Stimulated activated CD4-positive, alpha-beta T cell treated with anti-CD3 and anti-CD28 coated beads, Interleukin-1b, Interleukin-23, amount 100 ng/mL, for 24 hours (primary cell): Measurements from ENCODE around the gene VPS26C.

Source experiments
- DNase-seq, 4 experiments: peaks; one replicate each; pipeline ENCODE4 v3.0.0-alpha.2; 2020; ENCODE audit warnings: low read depth in 4 of 4, low spot score in 1 of 4

The VPS26C gene

GRCh38 chr21:37207441-37208009 is 59.6 kb downstream of the VPS26C start:
- no peak for DNase-seq

DNA sequence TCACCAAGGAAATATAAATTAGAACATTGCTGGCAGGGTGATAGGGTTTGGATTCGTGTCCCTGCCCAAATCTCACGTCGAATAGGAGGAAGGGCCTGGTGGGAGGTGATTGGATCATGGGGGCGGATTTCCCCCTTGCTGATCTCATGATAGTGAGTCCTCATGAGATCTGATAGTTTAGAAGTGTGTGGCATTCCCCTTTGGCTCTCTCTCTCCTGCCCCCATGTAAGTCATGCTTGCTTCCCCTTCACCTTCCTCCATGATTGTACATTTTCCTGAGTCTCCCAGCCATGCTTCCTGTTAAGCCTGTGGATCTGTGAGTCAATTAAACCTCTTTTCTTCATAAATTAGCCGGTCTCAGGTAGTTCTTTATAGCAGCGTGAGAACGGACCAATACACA is 60.6 kb downstream of the VPS26C start:
- DNase-seq: no peak

DNA sequence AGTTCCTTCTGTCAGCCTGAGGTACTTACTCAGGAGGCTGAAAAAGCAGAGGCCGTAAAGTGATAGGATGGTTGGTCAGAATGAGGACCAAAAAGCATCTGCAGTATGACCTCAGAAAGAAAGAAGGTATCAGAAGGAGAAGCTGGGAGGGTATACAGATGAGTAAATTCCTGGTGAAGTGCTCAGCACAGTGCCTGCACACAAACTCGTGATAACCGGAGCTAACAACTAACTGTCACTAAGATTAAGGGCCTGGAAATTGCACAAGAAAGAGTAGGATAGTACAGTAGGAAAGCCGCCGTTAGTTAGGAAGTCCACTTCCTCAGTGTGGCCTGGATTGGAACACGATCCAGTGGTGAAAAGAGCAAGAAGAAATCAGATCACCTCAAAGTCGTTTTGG is 62.6 kb downstream of the VPS26C start:
- no peak for DNase-seq

DNA sequence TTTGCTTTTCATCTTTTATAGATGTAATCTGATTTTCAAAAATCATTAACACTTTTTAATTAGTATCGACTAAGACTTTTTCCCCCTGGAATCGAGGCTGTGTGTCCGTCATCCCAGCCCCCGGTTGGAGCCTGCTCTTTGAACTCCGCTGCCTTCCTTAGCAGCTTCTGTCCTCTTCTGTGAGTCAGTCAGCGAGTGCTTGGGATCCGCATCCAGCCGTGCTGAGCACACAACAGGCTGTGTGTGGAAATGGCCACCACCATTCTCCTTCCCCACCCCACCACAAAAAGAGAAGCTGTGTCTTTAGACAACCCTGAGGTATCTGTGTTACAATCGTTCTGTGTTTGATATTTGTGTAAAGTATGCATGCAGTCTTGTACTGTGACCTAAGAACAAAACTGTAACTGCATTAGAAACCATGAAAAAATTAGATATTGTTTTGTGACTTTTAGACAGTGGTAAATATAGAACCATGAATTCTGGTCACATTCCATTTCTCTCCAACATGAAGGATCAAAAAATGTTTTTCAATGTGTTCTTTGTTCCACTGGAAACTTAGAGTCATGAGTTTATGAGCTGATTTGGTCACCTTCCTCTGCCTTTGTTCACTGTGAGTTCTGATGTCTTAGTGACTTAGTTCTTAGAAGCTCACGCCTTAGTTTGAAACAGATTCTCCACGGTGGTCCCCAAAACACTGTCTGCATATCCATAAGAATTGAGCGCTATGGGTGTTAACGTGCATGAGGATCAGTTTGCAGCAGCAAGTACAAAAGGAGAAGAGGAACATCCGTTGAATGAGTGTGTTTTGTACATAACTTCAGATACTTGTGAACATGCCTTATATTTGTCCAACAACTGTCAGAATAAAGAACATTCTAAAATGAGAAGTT is 64.7 kb downstream of the VPS26C start:
- DNase-seq: no peak

GRCh38 chr21:37200641-37201480 is 66.3 kb downstream of the VPS26C start:
- no peak for DNase-seq

GRCh38 chr21:37199057-37199924 is 67.8 kb downstream of the VPS26C start:
- DNase-seq: no peak

DNA sequence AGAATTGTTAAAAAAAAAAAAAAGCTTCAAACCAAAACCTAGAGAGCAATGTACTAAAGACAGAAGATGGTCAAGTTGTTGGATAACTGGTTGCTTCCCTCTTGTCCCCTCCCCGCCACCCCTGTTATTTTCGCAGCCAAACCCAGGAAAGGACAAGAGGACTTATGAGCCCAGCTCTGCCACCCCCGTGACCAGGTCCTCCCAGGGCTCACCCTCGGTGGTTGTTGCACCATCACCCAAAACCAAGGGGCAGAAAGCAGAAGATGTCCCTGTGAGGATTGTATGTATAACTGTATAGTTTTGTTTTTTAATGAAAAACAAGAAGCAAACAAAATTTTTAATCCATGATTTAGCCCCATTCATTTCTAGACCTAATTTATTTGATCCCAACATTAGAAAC is 69.4 kb downstream of the VPS26C start:
- no peak for DNase-seq

GRCh38 chr21:37196847-37197246 is 70.3 kb downstream of the VPS26C start:
- no peak for DNase-seq

DNA sequence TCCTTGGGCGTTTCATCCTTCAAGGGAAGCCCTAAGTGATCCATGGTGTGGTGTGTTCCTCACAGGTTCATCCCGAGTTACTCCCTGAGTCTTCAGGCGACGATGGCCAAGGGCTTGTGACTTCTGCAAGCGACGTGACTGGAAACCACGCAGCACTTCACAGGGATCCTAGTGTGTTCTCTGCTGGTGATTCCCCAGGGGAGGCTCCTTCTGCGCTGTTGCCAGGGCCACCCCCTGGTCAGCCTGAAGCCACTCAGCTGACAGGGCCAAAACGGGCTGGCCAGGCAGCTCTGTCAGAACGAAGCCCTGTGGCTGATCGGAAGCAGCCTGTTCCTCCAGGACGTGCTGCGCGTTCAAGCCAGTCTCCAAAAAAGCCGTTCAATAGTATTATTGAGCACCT is 71.5 kb downstream of the VPS26C start:
- DNase-seq: no peak

DNA sequence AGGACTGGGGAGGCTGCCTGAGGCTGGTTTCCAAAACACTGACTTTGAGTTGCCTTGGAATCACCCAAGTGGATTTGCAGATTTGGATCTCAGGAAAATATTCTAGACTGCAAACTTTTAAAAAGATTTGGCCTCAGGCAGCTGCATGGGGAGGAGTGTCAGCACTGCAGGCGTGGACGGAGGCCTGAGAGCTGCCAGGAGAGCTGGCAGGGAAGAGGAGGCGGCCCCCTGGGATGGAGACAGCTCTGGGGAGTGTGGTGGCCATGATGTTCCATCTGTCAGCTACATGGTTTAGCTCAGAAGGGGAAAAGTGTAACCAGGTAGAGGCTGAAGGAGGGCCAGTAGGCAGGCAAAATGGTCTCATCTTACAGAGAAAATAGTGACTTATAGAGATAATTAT is 72.1 kb downstream of the VPS26C start:
- no peak for DNase-seq

DNA sequence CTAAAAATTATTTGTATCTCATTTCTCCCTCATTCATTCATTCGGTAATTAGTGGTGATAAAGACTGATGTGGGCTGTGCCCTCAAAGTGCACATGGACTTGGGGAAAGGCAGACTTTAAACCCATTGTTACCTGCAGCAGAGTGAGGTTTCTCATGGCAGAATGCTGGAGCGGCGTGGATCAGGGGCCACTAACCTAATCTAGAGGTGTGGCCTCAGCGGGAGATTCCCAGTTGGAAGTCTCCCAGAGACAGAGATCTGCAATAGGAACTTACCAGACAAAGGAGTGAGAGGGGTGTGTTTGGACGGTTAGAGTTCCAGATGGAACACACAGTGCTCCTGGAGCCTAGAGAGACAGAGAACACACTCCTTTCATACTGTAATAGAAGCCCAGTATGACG is 73.5 kb downstream of the VPS26C start:
- no peak for DNase-seq

DNA sequence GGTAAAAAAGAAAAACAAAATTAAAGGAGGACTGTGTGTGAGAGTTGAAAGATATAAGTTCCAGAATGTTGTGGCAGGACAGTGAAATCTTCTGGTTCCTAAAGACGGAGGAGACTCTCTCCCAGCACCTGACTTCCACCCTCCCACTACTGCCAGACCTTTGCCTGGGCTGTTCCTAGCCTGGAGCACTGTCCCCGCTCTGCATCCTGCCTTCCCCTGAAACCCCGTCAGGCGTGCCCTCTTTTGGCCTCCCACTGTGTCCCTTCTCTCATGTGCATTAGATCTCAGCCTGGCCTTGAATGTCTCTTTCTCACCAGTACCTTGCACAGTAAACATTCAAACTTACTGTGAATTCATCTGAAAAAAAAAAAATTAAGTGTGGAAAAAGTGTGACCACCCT is 74.1 kb downstream of the VPS26C start:
- DNase-seq: no peak

- DNase-seq: no peak
Measured at GRCh38 chr21:37192019-37192418, 75.1 kb downstream of the VPS26C start.

DNA sequence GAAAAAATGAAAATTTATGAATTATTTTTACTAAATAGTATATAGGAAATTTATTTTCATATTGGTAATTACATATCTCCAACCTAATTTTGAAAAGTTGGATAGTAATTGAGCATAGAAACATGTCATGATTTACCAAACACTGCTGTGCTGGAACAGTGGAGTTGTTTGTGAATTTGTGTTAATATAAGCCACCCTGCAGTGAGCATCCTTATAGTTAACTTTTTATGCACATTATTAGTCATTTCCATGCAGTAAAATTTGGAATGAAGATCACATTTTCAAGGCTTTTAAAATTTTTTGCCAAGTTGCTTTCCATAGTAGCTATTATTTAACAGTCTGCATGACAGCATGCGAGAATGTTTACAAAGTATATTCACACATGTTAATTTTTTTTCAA is 78.3 kb downstream of the VPS26C start:
- no peak for DNase-seq

GRCh38 chr21:37186983-37187382 is 80.2 kb downstream of the VPS26C start:
- no peak for DNase-seq

- no peak for DNase-seq
Measured at GRCh38 chr21:37184784-37185593, 82.1 kb downstream of the VPS26C start.

DNA sequence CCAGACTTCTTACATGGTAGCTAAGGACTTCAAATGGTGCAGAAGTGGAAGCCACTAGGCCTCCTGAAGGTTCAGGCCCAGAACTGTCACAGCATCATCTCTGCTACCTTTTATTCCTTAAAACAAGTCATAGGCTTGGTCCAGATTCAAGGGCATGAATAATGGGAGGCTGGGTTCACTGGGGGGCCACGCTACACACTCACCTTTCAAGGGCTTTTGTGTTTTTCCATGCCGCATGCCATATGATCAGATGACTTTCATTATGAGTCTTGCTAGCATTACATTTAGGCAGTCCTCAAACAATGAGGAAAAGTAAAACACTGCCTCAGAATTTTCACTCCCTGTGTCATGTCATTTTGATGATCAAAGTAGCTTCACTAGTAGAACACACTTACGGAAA is 83.4 kb downstream of the VPS26C start:
- no peak for DNase-seq

- DNase-seq: no peak
Measured at GRCh38 chr21:37182222-37182621, 84.9 kb downstream of the VPS26C start.

DNA sequence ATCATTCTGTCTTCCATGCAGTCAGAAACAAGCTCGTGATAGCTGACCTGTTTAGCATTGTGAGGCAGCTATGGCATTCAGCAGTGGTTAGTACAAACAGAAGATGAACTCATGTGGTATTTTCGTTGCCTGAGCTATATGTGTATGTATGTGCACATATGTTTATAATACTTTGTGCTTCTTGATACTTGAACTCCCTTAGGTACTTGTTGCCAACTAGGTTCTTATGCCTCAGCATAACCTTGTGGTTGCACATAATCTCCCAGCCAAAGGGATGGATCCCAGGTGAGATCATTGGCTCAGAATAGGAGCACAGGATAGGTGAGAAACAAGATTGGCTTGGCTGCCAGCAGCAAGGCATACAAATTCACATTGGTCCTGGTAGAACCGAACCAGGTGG is 86.1 kb downstream of the VPS26C start:
- no peak for DNase-seq

DNA sequence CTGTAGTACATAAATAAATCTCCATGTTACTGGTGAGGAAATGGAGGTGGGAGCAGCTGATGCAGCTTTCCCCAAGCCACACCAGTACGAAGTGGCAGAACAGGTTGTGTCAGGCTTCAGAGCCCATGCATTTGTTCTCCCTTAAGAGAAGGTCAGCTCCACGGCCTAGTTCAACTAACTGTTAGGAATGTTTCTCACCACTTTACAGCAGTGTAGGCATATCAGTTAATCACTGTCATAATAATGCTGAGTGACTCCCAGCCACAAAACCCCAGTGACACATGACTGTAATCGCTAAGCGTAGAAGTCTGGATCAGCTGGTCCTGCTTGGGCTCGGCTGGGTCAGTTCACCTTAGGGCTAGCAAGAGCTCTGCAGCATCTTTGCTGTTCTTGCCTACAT is 90.4 kb downstream of the VPS26C start:
- no peak for DNase-seq
